ENCODE measurements around the gene KCNK13. TPM values are rescaled to one million over a fixed set of nuclear protein-coding genes. Genes with fewer than 3 reads are reported as not detected.
"Not testable (repeated sequence)": the region's sequence is repeated elsewhere in the genome, so short reads cannot be mapped to it uniquely, and the experiment has no call there.

The KCNK13 gene
- total and polyA plus RNA-seq, 2 donors (not counting 1 experiment from before 2014, with no cell fraction given): not detected

- H4K20me1 ChIP-seq (ENCODE audit: control insufficient read depth, extremely low read depth, insufficient read depth, low read length): no peaks in the 10 kb centered on the region
- no peak overlapping the region for H3K27ac ChIP-seq (ENCODE audit: insufficient read depth, low read length)
- H3K79me2 ChIP-seq (ENCODE audit: control insufficient read depth, insufficient read depth, low read length): no peaks in the 10 kb centered on the region
- H3K4me3 ChIP-seq (replicated peaks in 1 of 4; ENCODE audit: control extremely low read depth in 1 of 4, insufficient read depth in 1 of 4, low read depth in 3 of 4, low read length in 4 of 4): no peak overlapping the region
- no peak for TF ChIP-seq CTCF (conservative IDR thresholded peaks at IDR 0.05 in 1 of 2, IDR thresholded peaks at IDR 0.05 in 1 of 2; ENCODE audit: low read depth in 1 of 2, low read length in 2 of 2)
- TF ChIP-seq EZH2 (IDR thresholded peaks at IDR 0.05; ENCODE audit: low read length, missing control alignments): no peak
- no peak overlapping the region for H3K9ac ChIP-seq (ENCODE audit: insufficient read depth, low read length)
- no peak overlapping the region for H3K4me2 ChIP-seq (ENCODE audit: extremely low read depth, insufficient read depth, low read length)
- no peak for DNase-seq (ENCODE audit: low read depth in 2 of 2)
- no peak overlapping the region for H2AFZ ChIP-seq (ENCODE audit: low read length)
- no peaks in the 10 kb centered on the region for H3K36me3 ChIP-seq (ENCODE audit: control insufficient read depth, insufficient read depth, low read length)
- no peaks in the 10 kb centered on the region for H3K4me1 ChIP-seq (ENCODE audit: control insufficient read depth, extremely low read depth, insufficient read depth, low read length)
- no peaks in the 10 kb centered on the region for H3K9me3 ChIP-seq (ENCODE audit: control insufficient read depth, insufficient read depth, low read depth, low read length)
- H3K27me3 ChIP-seq (ENCODE audit: control insufficient read depth, insufficient read depth, low read length): no peaks in the 10 kb centered on the region
Measured at GRCh38 chr14:90194706-90195105, 132.9 kb downstream of the KCNK13 start.

GRCh38 chr14:90198541-90199060, 136.8 kb downstream of the KCNK13 start:
- TF ChIP-seq CTCF (conservative IDR thresholded peaks at IDR 0.05 in 1 of 2, IDR thresholded peaks at IDR 0.05 in 1 of 2; ENCODE audit: low read depth in 1 of 2, low read length in 2 of 2) (no peak), EZH2 (IDR thresholded peaks at IDR 0.05; ENCODE audit: low read length, missing control alignments) (no peak)
- H3K36me3 ChIP-seq (ENCODE audit: control insufficient read depth, insufficient read depth, low read length): no peaks in the 10 kb centered on the region
- no peak overlapping the region for H3K27ac ChIP-seq (ENCODE audit: insufficient read depth, low read length)
- H3K9me3 ChIP-seq (ENCODE audit: control insufficient read depth, insufficient read depth, low read depth, low read length): no peaks in the 10 kb centered on the region
- H3K4me1 ChIP-seq (ENCODE audit: control insufficient read depth, extremely low read depth, insufficient read depth, low read length): no peaks in the 10 kb centered on the region
- H3K9ac ChIP-seq (ENCODE audit: insufficient read depth, low read length): no peak overlapping the region
- no peak overlapping the region for H2AFZ ChIP-seq (ENCODE audit: low read length)
- no peak overlapping the region for H3K4me3 ChIP-seq (replicated peaks in 1 of 4; ENCODE audit: control extremely low read depth in 1 of 4, insufficient read depth in 1 of 4, low read depth in 3 of 4, low read length in 4 of 4)
- no peak overlapping the region for H3K4me2 ChIP-seq (ENCODE audit: extremely low read depth, insufficient read depth, low read length)
- H4K20me1 ChIP-seq (ENCODE audit: control insufficient read depth, extremely low read depth, insufficient read depth, low read length): no peaks in the 10 kb centered on the region
- no peak for DNase-seq (ENCODE audit: low read depth in 2 of 2)
- H3K27me3 ChIP-seq (ENCODE audit: control insufficient read depth, insufficient read depth, low read length): no peaks in the 10 kb centered on the region
- H3K79me2 ChIP-seq (ENCODE audit: control insufficient read depth, insufficient read depth, low read length): no peaks in the 10 kb centered on the region

- H3K36me3 ChIP-seq (ENCODE audit: control insufficient read depth, insufficient read depth, low read length); DNase-seq (ENCODE audit: low read depth in 2 of 2); H3K27me3 ChIP-seq (ENCODE audit: control insufficient read depth, insufficient read depth, low read length); H2AFZ ChIP-seq (ENCODE audit: low read length); H3K9ac ChIP-seq (ENCODE audit: insufficient read depth, low read length); H3K9me3 ChIP-seq (ENCODE audit: control insufficient read depth, insufficient read depth, low read depth, low read length); H3K4me1 ChIP-seq (ENCODE audit: control insufficient read depth, extremely low read depth, insufficient read depth, low read length); H3K4me2 ChIP-seq (ENCODE audit: extremely low read depth, insufficient read depth, low read length); H3K79me2 ChIP-seq (ENCODE audit: control insufficient read depth, insufficient read depth, low read length); H4K20me1 ChIP-seq (ENCODE audit: control insufficient read depth, extremely low read depth, insufficient read depth, low read length); H3K4me3 ChIP-seq (replicated peaks in 1 of 4; ENCODE audit: control extremely low read depth in 1 of 4, insufficient read depth in 1 of 4, low read depth in 3 of 4, low read length in 4 of 4); H3K27ac ChIP-seq (ENCODE audit: insufficient read depth, low read length): not testable (repeated sequence)
Measured at GRCh38 chr14:90200546-90200945, 138.8 kb downstream of the KCNK13 start.

Measured in fibroblast of lung (primary cell).